ENCODE measurements around the gene AKIRIN2. TPM values are rescaled to one million over a fixed set of nuclear protein-coding genes. Genes with fewer than 3 reads are reported as not detected.

The AKIRIN2 gene
- total and polyA plus RNA-seq, 2 of the 13 experiments (the other 11 are each of a cell fraction or from before 2014, with no cell fraction given) = 15.6 to 23.4 TPM

DNA sequence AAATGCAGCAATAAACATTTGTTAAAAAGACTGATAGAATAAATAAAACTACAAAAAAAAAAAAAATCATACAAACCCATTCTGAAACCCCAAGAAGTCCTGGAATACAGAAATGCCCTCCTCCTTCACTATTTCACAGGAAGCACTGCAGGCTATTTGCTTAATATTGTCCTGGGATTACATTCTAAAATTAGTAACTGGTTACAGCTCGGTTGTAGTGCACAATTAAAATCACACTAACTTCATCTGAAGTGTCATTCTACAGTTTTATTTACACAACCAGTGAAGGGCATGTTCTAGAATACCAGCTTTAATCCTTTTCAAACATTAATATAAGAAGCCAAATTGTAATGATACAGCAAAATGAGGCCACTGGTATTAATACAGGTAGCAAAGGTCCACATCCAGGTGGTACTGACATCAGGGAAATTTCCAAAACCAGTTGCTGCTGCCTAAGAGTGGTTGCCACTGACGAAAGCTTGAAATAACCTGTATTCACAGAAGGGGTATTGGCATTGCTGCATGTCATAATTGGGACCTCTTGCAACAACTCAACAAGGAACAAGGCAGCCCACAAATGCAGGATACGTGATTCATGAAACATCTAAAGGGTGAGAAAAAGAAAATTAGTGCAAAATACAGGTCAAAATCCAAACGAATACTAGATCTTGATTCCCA, 26.9 kb downstream of the AKIRIN2 start:
- no peak for DNase-seq (ENCODE audit: low spot score)
- intact Hi-C loops (cut with micrococcal nuclease; ENCODE audit: unreplicated experiment) = no loop called here
- 90% methylated on average over 4 of the region's 4 CpGs for WGBS (ENCODE audit: low lambda C conversion rate)
- CTCF ChIA-PET (ENCODE audit: low intra/inter-chr PET ratio, low total read pairs) = no interaction called here
- no peak overlapping the region for H3K4me2 ChIP-seq (ENCODE audit: low read depth, low read length)
- no peak for FAIRE-seq
- in situ Hi-C loops (cut with HindIII; ENCODE audit: extremely low pct_ligation_motif_present, low pct_unique_long_range_greater_than_20kb) = no loop called here
- H4K20me1 ChIP-seq (ENCODE audit: insufficient read depth, low read length) = no peaks in the 10 kb centered on the region
- no peak overlapping the region for H3K9ac ChIP-seq (ENCODE audit: insufficient read depth, low read depth, low read length)
- H3K27ac ChIP-seq (ENCODE audit: extremely low read length, insufficient read depth, low read length) = peak overlapping the region; percentile 9
- TF ChIP-seq RBM22 (optimal IDR thresholded peaks at IDR 0.05; ENCODE audit: low read length) = peak; percentile 86
- no peak for TF ChIP-seq PTBP1 (IDR thresholded peaks at IDR 0.05; ENCODE audit: low read depth, low read length, poor library complexity, severe bottlenecking)
- H3K27me3 ChIP-seq (ENCODE audit: control insufficient read depth in 1 of 2, insufficient read depth in 2 of 2, low read length in 2 of 2) = no peaks in the 10 kb centered on the region
- H3K4me3 ChIP-seq (replicated peaks in 1 of 3; ENCODE audit: insufficient read depth in 1 of 3, low read depth in 2 of 3, low read length in 3 of 3) = no peak overlapping the region
- peaks cover 6 to 40% of the 10 kb centered on the region in 2 experiments; a peak in 4 of 5 replicates for H3K36me3 ChIP-seq (replicated peaks in 1 of 2; ENCODE audit: control insufficient read depth in 1 of 2, insufficient read depth in 2 of 2, low read length in 2 of 2)
- BruUV-seq (replicated peaks) = TSS peak; percentile 22
- peaks cover 16% of the 10 kb centered on the region for H3K79me2 ChIP-seq (ENCODE audit: insufficient read depth, low read length)
- POLR2A ChIA-PET = no interaction called here
- H3K9me3 ChIP-seq (ENCODE audit: low read length) = no peaks in the 10 kb centered on the region
- H3K4me1 ChIP-seq (ENCODE audit: insufficient read depth, low read length) = peaks cover 53% of the 10 kb centered on the region
- H2AFZ ChIP-seq (ENCODE audit: low read length) = no peak overlapping the region
- no peak for ATAC-seq

DNA sequence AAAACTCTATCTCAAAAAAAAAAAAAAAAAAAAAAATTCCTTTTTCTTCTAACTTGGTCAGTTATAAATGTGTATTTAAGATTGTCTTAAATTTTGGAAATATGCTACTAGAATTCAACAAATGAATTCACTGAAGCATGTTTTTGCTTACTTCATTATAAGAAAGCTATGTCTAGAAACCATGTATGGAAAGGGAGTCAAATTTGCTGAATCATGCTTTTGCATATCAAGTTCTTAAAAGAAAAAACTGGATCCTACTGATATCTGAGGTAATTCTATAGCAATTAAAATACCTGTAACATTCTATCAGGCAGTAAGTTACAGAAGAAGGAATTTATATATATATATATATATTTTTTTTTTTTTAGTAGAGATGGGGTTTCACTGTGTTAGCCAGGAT, 27.7 kb downstream of the AKIRIN2 start:
- no peak overlapping the region for H2AFZ ChIP-seq (ENCODE audit: low read length)
- no peaks in the 10 kb centered on the region for H4K20me1 ChIP-seq (ENCODE audit: insufficient read depth, low read length)
- H3K9me3 ChIP-seq (ENCODE audit: low read length) = no peaks in the 10 kb centered on the region
- POLR2A ChIA-PET = no interaction called here
- FAIRE-seq (no peak), DNase-seq (ENCODE audit: low spot score) (no peak), ATAC-seq (no peak)
- BruUV-seq (replicated peaks) = no TSS peak
- peaks cover 62% of the 10 kb centered on the region for H3K4me1 ChIP-seq (ENCODE audit: insufficient read depth, low read length)
- H3K27ac ChIP-seq (ENCODE audit: extremely low read length, insufficient read depth, low read length) = no peak overlapping the region
- CTCF ChIA-PET (ENCODE audit: low intra/inter-chr PET ratio, low total read pairs) = no interaction called here
- intact Hi-C loops (cut with micrococcal nuclease; ENCODE audit: unreplicated experiment) (loop anchor here (5.0 kb wide), 2 partner anchors 82 to 137 kb away; partner anchors contain the start of gene ORC3), in situ Hi-C loops (cut with HindIII; ENCODE audit: extremely low pct_ligation_motif_present, low pct_unique_long_range_greater_than_20kb) (no loop called here)
- no peaks in the 10 kb centered on the region for H3K27me3 ChIP-seq (ENCODE audit: control insufficient read depth in 1 of 2, insufficient read depth in 2 of 2, low read length in 2 of 2)
- no peak overlapping the region for H3K9ac ChIP-seq (ENCODE audit: insufficient read depth, low read depth, low read length)
- H3K4me3 ChIP-seq (replicated peaks in 1 of 3; ENCODE audit: insufficient read depth in 1 of 3, low read depth in 2 of 3, low read length in 3 of 3) = no peak overlapping the region
- H3K4me2 ChIP-seq (ENCODE audit: low read depth, low read length) = no peak overlapping the region
- H3K79me2 ChIP-seq (ENCODE audit: insufficient read depth, low read length) = peaks cover 9% of the 10 kb centered on the region
- peaks cover 5 to 33% of the 10 kb centered on the region in 2 experiments; a peak in 4 of 5 replicates for H3K36me3 ChIP-seq (replicated peaks in 1 of 2; ENCODE audit: control insufficient read depth in 1 of 2, insufficient read depth in 2 of 2, low read length in 2 of 2)
- TF ChIP-seq IRX3 (CRISPR knock-in tag; IDR thresholded peaks at IDR 0.05; ENCODE audit: borderline replicate concordance, low read depth) (no peak), AKAP8 (CRISPR knock-in tag; IDR thresholded peaks at IDR 0.05) (no peak), ESRRA (CRISPR knock-in tag; IDR thresholded peaks at IDR 0.05; ENCODE audit: low read depth) (no peak), BRCA1 (CRISPR knock-in tag; IDR thresholded peaks at IDR 0.05) (no peak), CENPT (CRISPR knock-in tag; IDR thresholded peaks at IDR 0.05; ENCODE audit: low read depth) (no peak), THAP11 (CRISPR knock-in tag; IDR thresholded peaks at IDR 0.05) (no peak), NFKBIZ (CRISPR knock-in tag; IDR thresholded peaks at IDR 0.05) (no peak), CHCHD3 (CRISPR knock-in tag; IDR thresholded peaks at IDR 0.05) (no peak), SP2 (CRISPR knock-in tag; IDR thresholded peaks at IDR 0.05) (no peak), ZBTB38 (CRISPR knock-in tag; IDR thresholded peaks at IDR 0.05) (no peak), NFE2L2 (IDR thresholded peaks at IDR 0.05; ENCODE audit: low read length) (peak; percentile 92), SP4 (CRISPR knock-in tag; IDR thresholded peaks at IDR 0.05) (no peak), HOXA5 (CRISPR knock-in tag; IDR thresholded peaks at IDR 0.05) (no peak)
- TF ChIP-seq, protein P1, sequence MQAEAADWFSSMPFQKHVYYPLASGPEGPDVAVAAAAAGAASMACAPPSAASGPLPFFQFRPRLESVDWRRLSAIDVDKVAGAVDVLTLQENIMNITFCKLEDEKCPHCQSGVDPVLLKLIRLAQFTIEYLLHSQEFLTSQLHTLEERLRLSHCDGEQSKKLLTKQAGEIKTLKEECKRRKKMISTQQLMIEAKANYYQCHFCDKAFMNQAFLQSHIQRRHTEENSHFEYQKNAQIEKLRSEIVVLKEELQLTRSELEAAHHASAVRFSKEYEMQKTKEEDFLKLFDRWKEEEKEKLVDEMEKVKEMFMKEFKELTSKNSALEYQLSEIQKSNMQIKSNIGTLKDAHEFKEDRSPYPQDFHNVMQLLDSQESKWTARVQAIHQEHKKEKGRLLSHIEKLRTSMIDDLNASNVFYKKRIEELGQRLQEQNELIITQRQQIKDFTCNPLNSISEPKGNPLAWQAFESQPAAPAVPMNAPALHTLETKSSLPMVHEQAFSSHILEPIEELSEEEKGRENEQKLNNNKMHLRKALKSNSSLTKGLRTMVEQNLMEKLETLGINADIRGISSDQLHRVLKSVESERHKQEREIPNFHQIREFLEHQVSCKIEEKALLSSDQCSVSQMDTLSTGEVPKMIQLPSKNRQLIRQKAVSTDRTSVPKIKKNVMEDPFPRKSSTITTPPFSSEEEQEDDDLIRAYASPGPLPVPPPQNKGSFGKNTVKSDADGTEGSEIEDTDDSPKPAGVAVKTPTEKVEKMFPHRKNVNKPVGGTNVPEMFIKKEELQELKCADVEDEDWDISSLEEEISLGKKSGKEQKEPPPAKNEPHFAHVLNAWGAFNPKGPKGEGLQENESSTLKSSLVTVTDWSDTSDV (CRISPR knock-in tag; IDR thresholded peaks at IDR 0.05) = no peak
- TF ChIP-seq, protein P2, sequence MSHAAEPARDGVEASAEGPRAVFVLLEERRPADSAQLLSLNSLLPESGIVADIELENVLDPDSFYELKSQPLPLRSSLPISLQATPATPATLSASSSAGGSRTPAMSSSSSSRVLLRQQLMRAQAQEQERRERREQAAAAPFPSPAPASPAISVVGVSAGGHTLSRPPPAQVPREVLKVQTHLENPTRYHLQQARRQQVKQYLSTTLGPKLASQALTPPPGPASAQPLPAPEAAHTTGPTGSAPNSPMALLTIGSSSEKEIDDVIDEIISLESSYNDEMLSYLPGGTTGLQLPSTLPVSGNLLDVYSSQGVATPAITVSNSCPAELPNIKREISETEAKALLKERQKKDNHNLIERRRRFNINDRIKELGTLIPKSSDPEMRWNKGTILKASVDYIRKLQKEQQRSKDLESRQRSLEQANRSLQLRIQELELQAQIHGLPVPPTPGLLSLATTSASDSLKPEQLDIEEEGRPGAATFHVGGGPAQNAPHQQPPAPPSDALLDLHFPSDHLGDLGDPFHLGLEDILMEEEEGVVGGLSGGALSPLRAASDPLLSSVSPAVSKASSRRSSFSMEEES (CRISPR knock-in tag; IDR thresholded peaks at IDR 0.05) = no peak
